ENCODE measurements around the gene PWWP2A.

The PWWP2A gene

DNA sequence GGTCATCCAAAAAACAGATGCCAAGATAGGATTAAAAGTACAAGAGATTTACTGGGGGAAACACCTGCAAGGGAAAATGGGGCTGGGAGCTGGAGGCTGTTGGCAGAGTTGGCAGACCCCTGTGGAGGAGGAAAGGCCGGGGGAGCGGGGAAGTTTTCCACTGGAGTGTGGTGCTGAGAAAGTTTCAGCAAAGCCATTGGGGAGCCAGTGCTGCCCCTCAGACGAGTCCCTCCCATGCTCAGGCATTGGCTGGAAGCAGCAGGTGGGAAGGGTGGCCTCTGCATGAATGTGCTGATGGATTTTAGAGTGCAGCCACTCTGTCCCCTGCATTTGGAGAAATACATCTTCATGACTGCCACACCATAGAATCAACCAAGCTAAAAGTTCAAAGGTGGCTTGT is 57.5 kb downstream of the PWWP2A start:
- Histone ChIP-seq H3K27me3 (ENCODE audit: control insufficient read depth, insufficient read depth, low read length) (no peaks in the 10 kb centered on the region), H3K27ac (no peak overlapping the region), H3K79me2 (no peaks in the 10 kb centered on the region), H3K9me3 (ENCODE audit: control insufficient read depth, low read length) (no peaks in the 10 kb centered on the region), H3K4me3 (ENCODE audit: low read depth, low read length) (no peak overlapping the region), H3K4me2 (ENCODE audit: low read length) (no peak overlapping the region), H3K9ac (no peak overlapping the region), H3K36me3 (ENCODE audit: control insufficient read depth, insufficient read depth, low read length) (no peaks in the 10 kb centered on the region), H3K4me1 (no peaks in the 10 kb centered on the region), H2AFZ (no peak overlapping the region)
- TF ChIP-seq CTCF (IDR thresholded peaks at IDR 0.05) = no peak

DNA sequence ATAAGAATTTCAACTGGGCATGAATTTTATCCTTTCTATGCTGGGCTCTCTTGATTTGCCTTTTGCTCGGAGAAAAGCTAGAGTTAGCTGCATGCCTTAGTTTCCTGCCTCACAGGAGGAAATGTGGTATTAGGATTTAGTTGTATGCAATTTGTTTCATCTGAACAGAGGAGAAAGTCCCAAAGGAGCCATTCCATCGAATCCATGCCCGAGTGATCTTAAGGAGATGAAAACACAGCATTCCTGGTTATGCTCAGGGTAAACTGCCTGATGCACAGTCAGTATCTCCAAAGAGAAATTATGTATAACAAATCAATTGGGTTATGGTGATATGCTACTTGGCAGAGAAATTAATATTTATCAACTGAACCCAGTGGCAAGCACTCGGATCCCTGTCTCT is 59.2 kb downstream of the PWWP2A start:
- Histone ChIP-seq H3K9ac (no peak overlapping the region), H3K4me2 (ENCODE audit: low read length) (no peak overlapping the region), H3K27me3 (ENCODE audit: control insufficient read depth, insufficient read depth, low read length) (no peaks in the 10 kb centered on the region), H2AFZ (no peak overlapping the region), H3K4me3 (ENCODE audit: low read depth, low read length) (no peak overlapping the region), H3K36me3 (ENCODE audit: control insufficient read depth, insufficient read depth, low read length) (no peaks in the 10 kb centered on the region), H3K79me2 (no peaks in the 10 kb centered on the region), H3K9me3 (ENCODE audit: control insufficient read depth, low read length) (no peaks in the 10 kb centered on the region), H3K27ac (no peak overlapping the region), H3K4me1 (no peaks in the 10 kb centered on the region)
- TF ChIP-seq CTCF (IDR thresholded peaks at IDR 0.05) = no peak

GRCh38 chr5:160057256-160057655 is 62.0 kb downstream of the PWWP2A start:
- Histone ChIP-seq H3K27ac (no peak overlapping the region), H3K4me3 (ENCODE audit: low read depth, low read length) (no peak overlapping the region), H3K9me3 (ENCODE audit: control insufficient read depth, low read length) (no peaks in the 10 kb centered on the region), H3K4me1 (no peaks in the 10 kb centered on the region), H3K36me3 (ENCODE audit: control insufficient read depth, insufficient read depth, low read length) (no peaks in the 10 kb centered on the region), H3K4me2 (ENCODE audit: low read length) (no peak overlapping the region), H3K27me3 (ENCODE audit: control insufficient read depth, insufficient read depth, low read length) (no peaks in the 10 kb centered on the region), H3K79me2 (no peaks in the 10 kb centered on the region), H3K9ac (no peak overlapping the region), H2AFZ (no peak overlapping the region)
- TF ChIP-seq CTCF (IDR thresholded peaks at IDR 0.05) = no peak

GRCh38 chr5:160054831-160055230 is 64.4 kb downstream of the PWWP2A start:
- no peak overlapping the region for H3K4me3 ChIP-seq (ENCODE audit: low read depth, low read length)
- no peak overlapping the region for H3K27ac ChIP-seq
- no peak overlapping the region for H2AFZ ChIP-seq
- no peaks in the 10 kb centered on the region for H3K79me2 ChIP-seq
- no peaks in the 10 kb centered on the region for H3K36me3 ChIP-seq (ENCODE audit: control insufficient read depth, insufficient read depth, low read length)
- no peak overlapping the region for H3K9ac ChIP-seq
- no peaks in the 10 kb centered on the region for H3K27me3 ChIP-seq (ENCODE audit: control insufficient read depth, insufficient read depth, low read length)
- H3K9me3 ChIP-seq (ENCODE audit: control insufficient read depth, low read length) = no peaks in the 10 kb centered on the region
- TF ChIP-seq CTCF (IDR thresholded peaks at IDR 0.05) = no peak
- no peak overlapping the region for H3K4me2 ChIP-seq (ENCODE audit: low read length)
- H3K4me1 ChIP-seq = no peaks in the 10 kb centered on the region

GRCh38 chr5:160054047-160054446 is 65.2 kb downstream of the PWWP2A start:
- Histone ChIP-seq H3K4me1 (no peaks in the 10 kb centered on the region), H3K4me2 (ENCODE audit: low read length) (no peak overlapping the region), H2AFZ (no peak overlapping the region), H3K27me3 (ENCODE audit: control insufficient read depth, insufficient read depth, low read length) (no peaks in the 10 kb centered on the region), H3K27ac (no peak overlapping the region), H3K9me3 (ENCODE audit: control insufficient read depth, low read length) (no peaks in the 10 kb centered on the region), H3K9ac (no peak overlapping the region), H3K36me3 (ENCODE audit: control insufficient read depth, insufficient read depth, low read length) (no peaks in the 10 kb centered on the region), H3K79me2 (no peaks in the 10 kb centered on the region), H3K4me3 (ENCODE audit: low read depth, low read length) (no peak overlapping the region)
- TF ChIP-seq CTCF (IDR thresholded peaks at IDR 0.05) = no peak
